ENCODE data around the gene LEMD1.

The LEMD1 gene

GRCh38 chr1:205377355-205377754 lies 44.5 kb downstream of the LEMD1 start:
- H3K4me3 ChIP-seq (replicated peaks; ENCODE audit: low read depth, low read length), result no peak overlapping the region
- DNase-seq (ENCODE audit: extremely low read depth, insufficient read length), result no peak
- peaks cover 4% of the 10 kb centered on the region for H3K27me3 ChIP-seq (replicated peaks; ENCODE audit: control insufficient read depth, insufficient read depth, low read length)
- no peaks in the 10 kb centered on the region for H3K36me3 ChIP-seq (ENCODE audit: control insufficient read depth, insufficient read depth, low read length)
- TF ChIP-seq, protein P1, sequence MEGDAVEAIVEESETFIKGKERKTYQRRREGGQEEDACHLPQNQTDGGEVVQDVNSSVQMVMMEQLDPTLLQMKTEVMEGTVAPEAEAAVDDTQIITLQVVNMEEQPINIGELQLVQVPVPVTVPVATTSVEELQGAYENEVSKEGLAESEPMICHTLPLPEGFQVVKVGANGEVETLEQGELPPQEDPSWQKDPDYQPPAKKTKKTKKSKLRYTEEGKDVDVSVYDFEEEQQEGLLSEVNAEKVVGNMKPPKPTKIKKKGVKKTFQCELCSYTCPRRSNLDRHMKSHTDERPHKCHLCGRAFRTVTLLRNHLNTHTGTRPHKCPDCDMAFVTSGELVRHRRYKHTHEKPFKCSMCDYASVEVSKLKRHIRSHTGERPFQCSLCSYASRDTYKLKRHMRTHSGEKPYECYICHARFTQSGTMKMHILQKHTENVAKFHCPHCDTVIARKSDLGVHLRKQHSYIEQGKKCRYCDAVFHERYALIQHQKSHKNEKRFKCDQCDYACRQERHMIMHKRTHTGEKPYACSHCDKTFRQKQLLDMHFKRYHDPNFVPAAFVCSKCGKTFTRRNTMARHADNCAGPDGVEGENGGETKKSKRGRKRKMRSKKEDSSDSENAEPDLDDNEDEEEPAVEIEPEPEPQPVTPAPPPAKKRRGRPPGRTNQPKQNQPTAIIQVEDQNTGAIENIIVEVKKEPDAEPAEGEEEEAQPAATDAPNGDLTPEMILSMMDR (IDR thresholded peaks at IDR 0.05; ENCODE audit: insufficient read depth, low read length, poor library complexity, severe bottlenecking), result no peak

- Histone ChIP-seq H3K4me3 (replicated peaks; ENCODE audit: low read depth, low read length) (no peak overlapping the region), H3K27me3 (replicated peaks; ENCODE audit: control insufficient read depth, insufficient read depth, low read length) (peaks cover 4% of the 10 kb centered on the region), H3K36me3 (ENCODE audit: control insufficient read depth, insufficient read depth, low read length) (no peaks in the 10 kb centered on the region)
- TF ChIP-seq, protein P1 (IDR thresholded peaks at IDR 0.05; ENCODE audit: insufficient read depth, low read length, poor library complexity, severe bottlenecking), result no peak
- no peak for DNase-seq (ENCODE audit: extremely low read depth, insufficient read length)
Measured at GRCh38 chr1:205376739-205377138, 45.1 kb downstream of the LEMD1 start.

- Histone ChIP-seq H3K27me3 (replicated peaks; ENCODE audit: control insufficient read depth, insufficient read depth, low read length) (peaks cover 3% of the 10 kb centered on the region), H3K36me3 (ENCODE audit: control insufficient read depth, insufficient read depth, low read length) (no peaks in the 10 kb centered on the region), H3K4me3 (replicated peaks; ENCODE audit: low read depth, low read length) (no peak overlapping the region)
- TF ChIP-seq, protein P1 (IDR thresholded peaks at IDR 0.05; ENCODE audit: insufficient read depth, low read length, poor library complexity, severe bottlenecking), result no peak
- no peak for DNase-seq (ENCODE audit: extremely low read depth, insufficient read length)
Measured at GRCh38 chr1:205375835-205376545, 45.9 kb downstream of the LEMD1 start.

GRCh38 chr1:205374210-205375078 lies 47.4 kb downstream of the LEMD1 start:
- DNase-seq (ENCODE audit: extremely low read depth, insufficient read length), result no peak
- H3K36me3 ChIP-seq (ENCODE audit: control insufficient read depth, insufficient read depth, low read length), result no peaks in the 10 kb centered on the region
- H3K27me3 ChIP-seq (replicated peaks; ENCODE audit: control insufficient read depth, insufficient read depth, low read length), result peaks cover 3% of the 10 kb centered on the region
- H3K4me3 ChIP-seq (replicated peaks; ENCODE audit: low read depth, low read length), result no peak overlapping the region
- TF ChIP-seq, protein P1 (IDR thresholded peaks at IDR 0.05; ENCODE audit: insufficient read depth, low read length, poor library complexity, severe bottlenecking), result no peak

DNA sequence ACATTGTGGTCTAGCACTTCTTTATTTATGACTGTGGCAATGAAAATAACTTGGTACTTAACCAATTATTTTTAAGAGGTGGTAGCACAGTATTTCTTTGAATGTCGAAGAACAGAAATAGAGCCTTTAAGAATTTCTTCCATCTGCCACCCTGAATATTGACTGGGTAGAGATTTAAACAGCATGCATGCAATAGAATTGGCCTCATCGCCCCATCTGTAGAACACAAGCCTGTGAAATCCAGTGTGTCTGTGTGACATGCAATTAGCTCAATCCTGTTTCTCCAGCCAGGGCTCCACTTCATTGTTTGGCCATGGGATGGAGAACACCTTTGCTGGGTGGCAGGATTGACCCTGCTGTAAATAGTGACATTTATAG lies 48.1 kb downstream of the LEMD1 start:
- H3K36me3 ChIP-seq (ENCODE audit: control insufficient read depth, insufficient read depth, low read length), result no peaks in the 10 kb centered on the region
- peaks cover 3% of the 10 kb centered on the region for H3K27me3 ChIP-seq (replicated peaks; ENCODE audit: control insufficient read depth, insufficient read depth, low read length)
- no peak for DNase-seq (ENCODE audit: extremely low read depth, insufficient read length)
- H3K4me3 ChIP-seq (replicated peaks; ENCODE audit: low read depth, low read length), result no peak overlapping the region
- TF ChIP-seq, protein P1 (IDR thresholded peaks at IDR 0.05; ENCODE audit: insufficient read depth, low read length, poor library complexity, severe bottlenecking), result no peak
